ENCODE measurements around the gene RIMKLB.
"Not testable (repeated sequence)": the region's sequence is repeated elsewhere in the genome, so short reads cannot be mapped to it uniquely, and the experiment has no call there.

The RIMKLB gene

GRCh38 chr12:8745631-8746030 is 47.8 kb downstream of the RIMKLB start:
- H3K36me3 ChIP-seq (ENCODE audit: control insufficient read depth, insufficient read depth, low read length); H3K9ac ChIP-seq (ENCODE audit: low read length); H3K4me1 ChIP-seq (ENCODE audit: control insufficient read depth, insufficient read depth, low read length); H3K27me3 ChIP-seq (ENCODE audit: control insufficient read depth, insufficient read depth, low read length); H3K9me3 ChIP-seq (ENCODE audit: control insufficient read depth, low read length); H3K4me3 ChIP-seq (ENCODE audit: low read length): not testable (repeated sequence)

GRCh38 chr12:8746046-8746445 is 48.3 kb downstream of the RIMKLB start:
- Histone ChIP-seq H3K9me3 (ENCODE audit: control insufficient read depth, low read length) (no peaks in the 10 kb centered on the region), H3K27me3 (ENCODE audit: control insufficient read depth, insufficient read depth, low read length) (no peaks in the 10 kb centered on the region), H3K4me1 (ENCODE audit: control insufficient read depth, insufficient read depth, low read length) (no peaks in the 10 kb centered on the region), H3K4me3 (ENCODE audit: low read length) (no peak overlapping the region), H3K9ac (ENCODE audit: low read length) (no peak overlapping the region), H3K36me3 (ENCODE audit: control insufficient read depth, insufficient read depth, low read length) (no peaks in the 10 kb centered on the region)

GRCh38 chr12:8760076-8760475 is 62.3 kb downstream of the RIMKLB start:
- not testable (repeated sequence) for H3K27me3 ChIP-seq (ENCODE audit: control insufficient read depth, insufficient read depth, low read length); H3K4me3 ChIP-seq (ENCODE audit: low read length); H3K9me3 ChIP-seq (ENCODE audit: control insufficient read depth, low read length); H3K36me3 ChIP-seq (ENCODE audit: control insufficient read depth, insufficient read depth, low read length); H3K9ac ChIP-seq (ENCODE audit: low read length); H3K4me1 ChIP-seq (ENCODE audit: control insufficient read depth, insufficient read depth, low read length)

GRCh38 chr12:8762701-8763100 is 64.9 kb downstream of the RIMKLB start:
- not testable (repeated sequence) for H3K27me3 ChIP-seq (ENCODE audit: control insufficient read depth, insufficient read depth, low read length)

GRCh38 chr12:8766121-8766520 is 68.3 kb downstream of the RIMKLB start:
- H3K4me3 ChIP-seq (ENCODE audit: low read length); H3K9ac ChIP-seq (ENCODE audit: low read length); H3K36me3 ChIP-seq (ENCODE audit: control insufficient read depth, insufficient read depth, low read length); H3K27me3 ChIP-seq (ENCODE audit: control insufficient read depth, insufficient read depth, low read length); H3K4me1 ChIP-seq (ENCODE audit: control insufficient read depth, insufficient read depth, low read length); H3K9me3 ChIP-seq (ENCODE audit: control insufficient read depth, low read length): not testable (repeated sequence)

More at GRCh38 chr12:8762701-8763100, 64.9 kb downstream of the RIMKLB start:
- H3K9ac ChIP-seq (ENCODE audit: low read length); H3K4me3 ChIP-seq (ENCODE audit: low read length); H3K4me1 ChIP-seq (ENCODE audit: control insufficient read depth, insufficient read depth, low read length); H3K36me3 ChIP-seq (ENCODE audit: control insufficient read depth, insufficient read depth, low read length); H3K9me3 ChIP-seq (ENCODE audit: control insufficient read depth, low read length): not testable (repeated sequence)

- Histone ChIP-seq H3K9me3 (ENCODE audit: control insufficient read depth, low read length) (no peaks in the 10 kb centered on the region), H3K4me3 (ENCODE audit: low read length) (no peak overlapping the region), H3K36me3 (ENCODE audit: control insufficient read depth, insufficient read depth, low read length) (no peaks in the 10 kb centered on the region), H3K4me1 (ENCODE audit: control insufficient read depth, insufficient read depth, low read length) (no peaks in the 10 kb centered on the region), H3K9ac (ENCODE audit: low read length) (no peak overlapping the region), H3K27me3 (ENCODE audit: control insufficient read depth, insufficient read depth, low read length) (no peaks in the 10 kb centered on the region)
Measured at GRCh38 chr12:8770499-8770898, 72.7 kb downstream of the RIMKLB start.

- no peaks in the 10 kb centered on the region for H3K9me3 ChIP-seq (ENCODE audit: control insufficient read depth, low read length)
- no peaks in the 10 kb centered on the region for H3K36me3 ChIP-seq (ENCODE audit: control insufficient read depth, insufficient read depth, low read length)
- no peaks in the 10 kb centered on the region for H3K27me3 ChIP-seq (ENCODE audit: control insufficient read depth, insufficient read depth, low read length)
- H3K4me3 ChIP-seq (ENCODE audit: low read length), result no peak overlapping the region
- no peaks in the 10 kb centered on the region for H3K4me1 ChIP-seq (ENCODE audit: control insufficient read depth, insufficient read depth, low read length)
- H3K9ac ChIP-seq (ENCODE audit: low read length), result no peak overlapping the region
Measured at GRCh38 chr12:8771072-8771471, 73.3 kb downstream of the RIMKLB start.

GRCh38 chr12:8773461-8773860 is 75.7 kb downstream of the RIMKLB start:
- no peaks in the 10 kb centered on the region for H3K4me1 ChIP-seq (ENCODE audit: control insufficient read depth, insufficient read depth, low read length)
- no peak overlapping the region for H3K4me3 ChIP-seq (ENCODE audit: low read length)
- no peaks in the 10 kb centered on the region for H3K9me3 ChIP-seq (ENCODE audit: control insufficient read depth, low read length)
- no peak overlapping the region for H3K9ac ChIP-seq (ENCODE audit: low read length)
- H3K27me3 ChIP-seq (ENCODE audit: control insufficient read depth, insufficient read depth, low read length), result no peaks in the 10 kb centered on the region
- no peaks in the 10 kb centered on the region for H3K36me3 ChIP-seq (ENCODE audit: control insufficient read depth, insufficient read depth, low read length)

- Histone ChIP-seq H3K27me3 (ENCODE audit: control insufficient read depth, insufficient read depth, low read length) (no peaks in the 10 kb centered on the region), H3K9me3 (ENCODE audit: control insufficient read depth, low read length) (no peaks in the 10 kb centered on the region), H3K4me3 (ENCODE audit: low read length) (no peak overlapping the region), H3K36me3 (ENCODE audit: control insufficient read depth, insufficient read depth, low read length) (no peaks in the 10 kb centered on the region), H3K9ac (ENCODE audit: low read length) (no peak overlapping the region), H3K4me1 (ENCODE audit: control insufficient read depth, insufficient read depth, low read length) (no peaks in the 10 kb centered on the region)
Measured at GRCh38 chr12:8779281-8779680, 81.5 kb downstream of the RIMKLB start.

- H3K9ac ChIP-seq (ENCODE audit: low read length), result no peak overlapping the region
- no peaks in the 10 kb centered on the region for H3K27me3 ChIP-seq (ENCODE audit: control insufficient read depth, insufficient read depth, low read length)
- no peaks in the 10 kb centered on the region for H3K9me3 ChIP-seq (ENCODE audit: control insufficient read depth, low read length)
- H3K4me3 ChIP-seq (ENCODE audit: low read length), result no peak overlapping the region
- no peaks in the 10 kb centered on the region for H3K36me3 ChIP-seq (ENCODE audit: control insufficient read depth, insufficient read depth, low read length)
- no peaks in the 10 kb centered on the region for H3K4me1 ChIP-seq (ENCODE audit: control insufficient read depth, insufficient read depth, low read length)
Measured at GRCh38 chr12:8779862-8780261, 82.1 kb downstream of the RIMKLB start.

GRCh38 chr12:8780389-8780788 is 82.6 kb downstream of the RIMKLB start:
- H3K27me3 ChIP-seq (ENCODE audit: control insufficient read depth, insufficient read depth, low read length), result no peaks in the 10 kb centered on the region
- H3K36me3 ChIP-seq (ENCODE audit: control insufficient read depth, insufficient read depth, low read length), result no peaks in the 10 kb centered on the region
- no peaks in the 10 kb centered on the region for H3K4me1 ChIP-seq (ENCODE audit: control insufficient read depth, insufficient read depth, low read length)
- no peak overlapping the region for H3K4me3 ChIP-seq (ENCODE audit: low read length)
- H3K9me3 ChIP-seq (ENCODE audit: control insufficient read depth, low read length), result no peaks in the 10 kb centered on the region
- H3K9ac ChIP-seq (ENCODE audit: low read length), result no peak overlapping the region

- H3K4me1 ChIP-seq (ENCODE audit: control insufficient read depth, insufficient read depth, low read length), result no peaks in the 10 kb centered on the region
Measured at GRCh38 chr12:8781381-8782127, 83.8 kb downstream of the RIMKLB start.

More at GRCh38 chr12:8781381-8782127, 83.8 kb downstream of the RIMKLB start:
- Histone ChIP-seq H3K9ac (ENCODE audit: low read length) (no peak overlapping the region), H3K4me3 (ENCODE audit: low read length) (no peak overlapping the region), H3K9me3 (ENCODE audit: control insufficient read depth, low read length) (no peaks in the 10 kb centered on the region), H3K27me3 (ENCODE audit: control insufficient read depth, insufficient read depth, low read length) (no peaks in the 10 kb centered on the region), H3K36me3 (ENCODE audit: control insufficient read depth, insufficient read depth, low read length) (no peaks in the 10 kb centered on the region)
